SK-N-SH (cell line): ENCODE data around the gene FFAR4. TPM values are rescaled to one million over a fixed set of nuclear protein-coding genes. Genes with fewer than 3 reads are reported as not detected.

ENCODE experiments used
- CTCF ChIA-PET: fragments of 300-600, 350-600 bp; formaldehyde crosslinking; extraction: SDS; loops from one replicate; lab custom pipeline; 2021; lab: Yijun Ruan, JAX
- POLR2A ChIA-PET: fragments of 350-600 bp; sonication (Branson Sonifier 250); formaldehyde crosslinking; extraction: SDS; loops from one replicate; lab custom pipeline; 2020; ENCODE audit warnings: antibody characterized with exemption, inconsistent platforms; lab: Yijun Ruan, JAX
- DNase-seq: peaks from one replicate; pipeline ENCODE4 v3.0.0; 2012
- H2AFZ ChIP-seq: fragments of 200-600 bp; sonication (generic); 2 replicates; pipeline ENCODE4 v1.8.1; 2016; ENCODE audit warnings: antibody characterized with exemption, mild to moderate bottlenecking, low read depth
- H3F3A ChIP-seq: fragments of 200-600 bp; sonication (generic); replicated peaks from 2 replicates; pipeline ENCODE3; 2016; ENCODE audit warnings: antibody characterized with exemption, mild to moderate bottlenecking; ENCODE audit not compliant: insufficient read depth
- H3K27ac ChIP-seq, 2 experiments: fragments of 200-500 bp in 1 of 2; fragments of 200-600 bp in 1 of 2; sonication (Bioruptor generic) in 1 of 2; sonication (generic), shearing (Covaris generic) in 1 of 2; 2 replicates each; pipeline versions ENCODE4 v1.5.1 to v1.6.1; 2014 to 2016; ENCODE audit warnings: low read depth in 2 of 2, inconsistent platforms in 1 of 2, low read length in 1 of 2, mild to moderate bottlenecking in 1 of 2, mixed read lengths in 1 of 2
- H3K27me3 ChIP-seq: fragments of 200-600 bp; sonication (generic), shearing (Covaris generic); 2 replicates; pipeline ENCODE4 v1.6.1; 2016; ENCODE audit warnings: mixed run types; ENCODE audit not compliant: insufficient read depth
- H3K36me3 ChIP-seq, 2 experiments: fragments of 200-500 bp in 1 of 2; fragments of 200-600 bp in 1 of 2; sonication (Bioruptor generic) in 1 of 2; sonication (generic) in 1 of 2; replicated peaks in 1 of 2; 2 replicates each; pipeline versions ENCODE3 to v1.5.1; 2014 to 2016; ENCODE audit warnings: low read length in 1 of 2, mild to moderate bottlenecking in 1 of 2; ENCODE audit not compliant: insufficient read depth in 2 of 2, control insufficient read depth in 1 of 2
- H3K4me1 ChIP-seq, 2 experiments: fragments of 200-500 bp in 1 of 2; fragments of 200-600 bp in 1 of 2; sonication (Bioruptor generic) in 1 of 2; sonication (generic), shearing (Covaris generic) in 1 of 2; 2 replicates each; pipeline versions ENCODE4 v1.5.1 to v1.6.1; 2014 to 2016; ENCODE audit warnings: low read depth in 1 of 2, low read length in 1 of 2, mixed run types in 1 of 2; ENCODE audit not compliant: insufficient read depth in 2 of 2, control insufficient read depth in 1 of 2
- H3K4me2 ChIP-seq: fragments of 200-600 bp; sonication (generic), shearing (Covaris generic); 2 replicates; pipeline ENCODE4 v1.6.1; 2017; ENCODE audit warnings: mixed run types
- H3K4me3 ChIP-seq, 2 experiments: fragments of 200-500 bp in 1 of 2; fragments of 200-600 bp in 1 of 2; sonication (Bioruptor generic) in 1 of 2; sonication (generic), shearing (Covaris generic) in 1 of 2; 2 replicates each; pipeline versions ENCODE4 v1.5.1 to v1.8.1; 2014 to 2016; ENCODE audit warnings: low read depth in 2 of 2, inconsistent platforms in 1 of 2, low read length in 1 of 2, mild to moderate bottlenecking in 1 of 2, mixed read lengths in 1 of 2, moderate library complexity in 1 of 2
- H3K79me2 ChIP-seq: fragments of 200-600 bp; sonication (generic); 2 replicates; pipeline ENCODE4 v1.8.1; 2017; ENCODE audit warnings: mild to moderate bottlenecking; ENCODE audit not compliant: insufficient read depth
- H3K9ac ChIP-seq: fragments of 200-600 bp; sonication (generic); 2 replicates; pipeline ENCODE4 v1.6.1; 2017; ENCODE audit warnings: mixed run types
- H3K9me2 ChIP-seq: fragments of 200-600 bp; sonication (generic); 2 replicates; pipeline ENCODE4 v1.6.1; 2017; ENCODE audit warnings: mixed run types
- H3K9me3 ChIP-seq: fragments of 200-600 bp; sonication (generic); 2 replicates; pipeline ENCODE4 v1.6.1; 2017; ENCODE audit warnings: mixed run types, mild to moderate bottlenecking, moderate library complexity
- H4K20me1 ChIP-seq: fragments of 200-600 bp; sonication (generic); 2 replicates; pipeline ENCODE4 v1.6.1; 2017; ENCODE audit warnings: mild to moderate bottlenecking, mixed run types; ENCODE audit not compliant: insufficient read depth
- CHD2 ChIP-seq: fragments of 150-350 bp; IDR thresholded peaks from 2 replicates; pipeline ENCODE4 v1.6.1; 2018; ENCODE audit warnings: low read length; ENCODE audit not compliant: partially characterized antibody
- FOSL2 ChIP-seq: IDR thresholded peaks from 2 replicates; pipeline ENCODE4 v1.4.0; 2012; ENCODE audit warnings: low read depth, mild to moderate bottlenecking, moderate library complexity, borderline replicate concordance
- FOXJ3 ChIP-seq: sonication (generic); formaldehyde crosslinking; IDR thresholded peaks from 2 replicates; pipeline ENCODE4 v1.5.1; 2020; ENCODE audit warnings: mild to moderate bottlenecking, missing genetic modification reagents
- FOXM1 ChIP-seq: IDR thresholded peaks from 2 replicates; pipeline ENCODE4 v1.4.0; 2012; ENCODE audit warnings: low read depth, mild to moderate bottlenecking
- GABPA ChIP-seq: IDR thresholded peaks from 2 replicates; pipeline ENCODE4 v1.4.0; 2012; ENCODE audit warnings: low read depth, mild to moderate bottlenecking
- GATA2 ChIP-seq: sonication (generic); formaldehyde crosslinking; IDR thresholded peaks from 2 replicates; pipeline ENCODE4 v1.5.0; 2020; ENCODE audit warnings: mild to moderate bottlenecking, missing genetic modification reagents
- JUND ChIP-seq: IDR thresholded peaks from 2 replicates; pipeline ENCODE4 v1.4.0; 2012
- MXI1 ChIP-seq: IDR thresholded peaks from 2 replicates; pipeline ENCODE4 v1.6.1; 2012; ENCODE audit warnings: mild to moderate bottlenecking, low read depth, low read length, improper control_type of control experiment
- RCOR1 ChIP-seq: fragments of 150-350 bp; IDR thresholded peaks from 2 replicates; pipeline ENCODE4 v1.6.1; 2017; ENCODE audit warnings: antibody characterized with exemption, low read length
- TCF12 ChIP-seq: IDR thresholded peaks from 2 replicates; pipeline ENCODE4 v1.4.0; 2012
- TEAD4 ChIP-seq: IDR thresholded peaks from 2 replicates; pipeline ENCODE4 v1.4.0; 2012; ENCODE audit warnings: mild to moderate bottlenecking, borderline replicate concordance; ENCODE audit not compliant: insufficient read depth
- WGBS: methylation state at CpG from one replicate; pipeline ENCODE4 v1.1.6; 2017; ENCODE audit warnings: low lambda C conversion rate; 5-methylcytosine and 5-hydroxymethylcytosine counted together
- polyA plus RNA-seq, 3 experiments: library from polyadenylated mRNA; depleted of rRNA; stranded (reverse); fragments of >200 nt; gene quantifications; 2 replicates each; pipeline ENCODE4 v1.2.3, GENCODE V29; 2012
- TF ChIP-seq, protein P1 (sequence below): IDR thresholded peaks from 2 replicates; pipeline ENCODE4; 2012
- TF ChIP-seq, protein P2 (sequence below): IDR thresholded peaks from 2 replicates; pipeline ENCODE4 v1.6.1; 2012; ENCODE audit warnings: mild to moderate bottlenecking, low read depth, low read length, moderate library complexity
- TF ChIP-seq, protein P3 (sequence below): IDR thresholded peaks from 2 replicates; pipeline ENCODE4 v1.4.0; 2012; ENCODE audit warnings: low read depth
- TF ChIP-seq, protein P4 (sequence below): IDR thresholded peaks from 2 replicates; pipeline ENCODE4 v1.4.0; 2012; ENCODE audit warnings: low read depth, borderline replicate concordance
- TF ChIP-seq, protein P5 (sequence below): fragments of 200-600 bp; sonication (generic); IDR thresholded peaks from 2 replicates; pipeline ENCODE4 v1.6.1; 2017; ENCODE audit warnings: antibody characterized with exemption, mild to moderate bottlenecking, moderate library complexity
- TF ChIP-seq, protein P6 (sequence below): fragments of 150-350 bp; IDR thresholded peaks from 2 replicates; pipeline ENCODE4 v1.6.1; 2016; ENCODE audit warnings: mild to moderate bottlenecking, low read depth, low read length

The FFAR4 gene
- polyA plus RNA-seq, 1 of the 3 experiments (the other 2 are of a cell fraction) = not detected

DNA sequence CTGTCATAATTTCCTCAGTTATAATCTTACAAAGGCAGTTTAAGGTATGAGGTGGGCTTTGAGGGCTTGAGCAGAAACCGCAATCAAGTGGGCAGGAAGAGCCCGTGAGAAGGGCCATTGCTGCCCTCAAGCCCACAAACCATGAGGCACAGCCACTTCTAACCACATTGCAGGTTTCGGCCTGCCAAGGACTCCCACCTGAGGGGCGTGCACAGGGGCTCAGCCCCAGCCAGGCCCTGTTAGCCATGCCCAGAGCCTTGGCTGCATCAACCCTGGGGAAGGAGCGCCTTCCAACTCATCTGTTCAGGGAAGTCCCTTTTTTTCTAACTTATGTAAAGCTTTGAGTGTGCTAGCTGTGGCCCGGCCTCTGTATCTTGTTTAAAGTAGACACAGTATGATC is 5.9 kb upstream of the FFAR4 start:
- CTCF ChIA-PET = interaction anchor here (1.1 to 1.8 kb wide), 2 partner anchors 255 to 298 kb away, joined by 5 read pairs; no protein-coding TSS in a partner anchor
- WGBS = 69% methylated on average over 4 of the region's 6 CpGs

DNA sequence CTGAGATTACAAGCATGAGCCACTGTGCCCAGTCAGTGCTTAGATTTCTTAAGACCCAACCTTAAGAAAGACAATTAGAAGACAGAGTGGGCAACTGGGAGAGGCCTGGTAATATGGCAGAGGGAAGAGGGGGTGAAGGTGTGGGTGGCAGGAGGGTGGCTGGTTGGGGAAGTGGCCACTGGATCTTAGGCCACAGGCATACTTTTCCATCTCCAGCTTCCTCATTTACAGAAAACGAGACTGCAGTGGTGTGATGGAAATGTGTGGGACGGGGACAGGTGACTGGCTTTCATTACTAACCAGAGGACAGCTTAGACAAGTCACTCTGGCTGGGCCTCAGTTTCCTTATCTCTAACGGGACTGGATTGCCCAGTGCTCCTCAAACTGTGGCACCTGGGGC is 1.0 kb upstream of the FFAR4 start:
- H3K27me3 ChIP-seq = peaks cover 43% of the 10 kb centered on the region; the same call in 1 of the 2 replicates
- H3K9ac ChIP-seq = no peak overlapping the region
- H3K4me1 ChIP-seq = no peaks in the 10 kb centered on the region; a peak in 1 of 4 replicates
- H3K9me2 ChIP-seq = no peaks in the 10 kb centered on the region
- POLR2A ChIA-PET = no interaction called here
- H3K79me2 ChIP-seq = no peaks in the 10 kb centered on the region
- no peak overlapping the region for H2AFZ ChIP-seq
- no peaks in the 10 kb centered on the region for H3K36me3 ChIP-seq
- DNase-seq = no peak
- no peaks in the 10 kb centered on the region for H3F3A ChIP-seq
- H3K4me3 ChIP-seq = no peak overlapping the region
- WGBS = 19% methylated on average over 3 of the region's 3 CpGs
- no peaks in the 10 kb centered on the region for H4K20me1 ChIP-seq
- no peak overlapping the region for H3K27ac ChIP-seq
- H3K4me2 ChIP-seq = no peak overlapping the region
- CTCF ChIA-PET = interaction anchor here (0.7 to 1.8 kb wide), 2 partner anchors 11 to 24 kb away, joined by 3 to 12 read pairs; no protein-coding TSS in a partner anchor
- H3K9me3 ChIP-seq = no peaks in the 10 kb centered on the region
- TF ChIP-seq, protein P1, sequence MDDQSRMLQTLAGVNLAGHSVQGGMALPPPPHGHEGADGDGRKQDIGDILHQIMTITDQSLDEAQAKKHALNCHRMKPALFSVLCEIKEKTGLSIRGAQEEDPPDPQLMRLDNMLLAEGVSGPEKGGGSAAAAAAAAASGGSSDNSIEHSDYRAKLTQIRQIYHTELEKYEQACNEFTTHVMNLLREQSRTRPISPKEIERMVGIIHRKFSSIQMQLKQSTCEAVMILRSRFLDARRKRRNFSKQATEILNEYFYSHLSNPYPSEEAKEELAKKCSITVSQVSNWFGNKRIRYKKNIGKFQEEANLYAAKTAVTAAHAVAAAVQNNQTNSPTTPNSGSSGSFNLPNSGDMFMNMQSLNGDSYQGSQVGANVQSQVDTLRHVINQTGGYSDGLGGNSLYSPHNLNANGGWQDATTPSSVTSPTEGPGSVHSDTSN = no peak
- TF ChIP-seq, protein P2, sequence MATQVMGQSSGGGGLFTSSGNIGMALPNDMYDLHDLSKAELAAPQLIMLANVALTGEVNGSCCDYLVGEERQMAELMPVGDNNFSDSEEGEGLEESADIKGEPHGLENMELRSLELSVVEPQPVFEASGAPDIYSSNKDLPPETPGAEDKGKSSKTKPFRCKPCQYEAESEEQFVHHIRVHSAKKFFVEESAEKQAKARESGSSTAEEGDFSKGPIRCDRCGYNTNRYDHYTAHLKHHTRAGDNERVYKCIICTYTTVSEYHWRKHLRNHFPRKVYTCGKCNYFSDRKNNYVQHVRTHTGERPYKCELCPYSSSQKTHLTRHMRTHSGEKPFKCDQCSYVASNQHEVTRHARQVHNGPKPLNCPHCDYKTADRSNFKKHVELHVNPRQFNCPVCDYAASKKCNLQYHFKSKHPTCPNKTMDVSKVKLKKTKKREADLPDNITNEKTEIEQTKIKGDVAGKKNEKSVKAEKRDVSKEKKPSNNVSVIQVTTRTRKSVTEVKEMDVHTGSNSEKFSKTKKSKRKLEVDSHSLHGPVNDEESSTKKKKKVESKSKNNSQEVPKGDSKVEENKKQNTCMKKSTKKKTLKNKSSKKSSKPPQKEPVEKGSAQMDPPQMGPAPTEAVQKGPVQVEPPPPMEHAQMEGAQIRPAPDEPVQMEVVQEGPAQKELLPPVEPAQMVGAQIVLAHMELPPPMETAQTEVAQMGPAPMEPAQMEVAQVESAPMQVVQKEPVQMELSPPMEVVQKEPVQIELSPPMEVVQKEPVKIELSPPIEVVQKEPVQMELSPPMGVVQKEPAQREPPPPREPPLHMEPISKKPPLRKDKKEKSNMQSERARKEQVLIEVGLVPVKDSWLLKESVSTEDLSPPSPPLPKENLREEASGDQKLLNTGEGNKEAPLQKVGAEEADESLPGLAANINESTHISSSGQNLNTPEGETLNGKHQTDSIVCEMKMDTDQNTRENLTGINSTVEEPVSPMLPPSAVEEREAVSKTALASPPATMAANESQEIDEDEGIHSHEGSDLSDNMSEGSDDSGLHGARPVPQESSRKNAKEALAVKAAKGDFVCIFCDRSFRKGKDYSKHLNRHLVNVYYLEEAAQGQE = no peak
- TF ChIP-seq, protein P3, sequence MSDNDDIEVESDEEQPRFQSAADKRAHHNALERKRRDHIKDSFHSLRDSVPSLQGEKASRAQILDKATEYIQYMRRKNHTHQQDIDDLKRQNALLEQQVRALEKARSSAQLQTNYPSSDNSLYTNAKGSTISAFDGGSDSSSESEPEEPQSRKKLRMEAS = no peak
- TF ChIP-seq, protein P4, sequence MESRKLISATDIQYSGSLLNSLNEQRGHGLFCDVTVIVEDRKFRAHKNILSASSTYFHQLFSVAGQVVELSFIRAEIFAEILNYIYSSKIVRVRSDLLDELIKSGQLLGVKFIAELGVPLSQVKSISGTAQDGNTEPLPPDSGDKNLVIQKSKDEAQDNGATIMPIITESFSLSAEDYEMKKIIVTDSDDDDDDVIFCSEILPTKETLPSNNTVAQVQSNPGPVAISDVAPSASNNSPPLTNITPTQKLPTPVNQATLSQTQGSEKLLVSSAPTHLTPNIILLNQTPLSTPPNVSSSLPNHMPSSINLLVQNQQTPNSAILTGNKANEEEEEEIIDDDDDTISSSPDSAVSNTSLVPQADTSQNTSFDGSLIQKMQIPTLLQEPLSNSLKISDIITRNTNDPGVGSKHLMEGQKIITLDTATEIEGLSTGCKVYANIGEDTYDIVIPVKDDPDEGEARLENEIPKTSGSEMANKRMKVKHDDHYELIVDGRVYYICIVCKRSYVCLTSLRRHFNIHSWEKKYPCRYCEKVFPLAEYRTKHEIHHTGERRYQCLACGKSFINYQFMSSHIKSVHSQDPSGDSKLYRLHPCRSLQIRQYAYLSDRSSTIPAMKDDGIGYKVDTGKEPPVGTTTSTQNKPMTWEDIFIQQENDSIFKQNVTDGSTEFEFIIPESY = no peak
- TF ChIP-seq JUND (no peak), GABPA (no peak)

More for the DNA sequence above, 5.9 kb upstream of the FFAR4 start:
- H3F3A ChIP-seq = no peaks in the 10 kb centered on the region
- no peak for DNase-seq
- POLR2A ChIA-PET = no interaction called here
- no peaks in the 10 kb centered on the region for H3K36me3 ChIP-seq
- H3K9me3 ChIP-seq = no peaks in the 10 kb centered on the region
- peaks cover 4% of the 10 kb centered on the region; the same call in 1 of the 2 replicates for H3K27me3 ChIP-seq
- no peaks in the 10 kb centered on the region for H3K9me2 ChIP-seq
- no peak overlapping the region for H3K9ac ChIP-seq
- no peaks in the 10 kb centered on the region for H3K79me2 ChIP-seq
- H3K27ac ChIP-seq = no peak overlapping the region
- H3K4me1 ChIP-seq = no peaks in the 10 kb centered on the region
- no peaks in the 10 kb centered on the region for H4K20me1 ChIP-seq
- TF ChIP-seq RCOR1 = no peak
- TF ChIP-seq, protein P1 = no peak
- TF ChIP-seq FOXM1 = no peak
- TF ChIP-seq MXI1 = no peak
- TF ChIP-seq, protein P5, sequence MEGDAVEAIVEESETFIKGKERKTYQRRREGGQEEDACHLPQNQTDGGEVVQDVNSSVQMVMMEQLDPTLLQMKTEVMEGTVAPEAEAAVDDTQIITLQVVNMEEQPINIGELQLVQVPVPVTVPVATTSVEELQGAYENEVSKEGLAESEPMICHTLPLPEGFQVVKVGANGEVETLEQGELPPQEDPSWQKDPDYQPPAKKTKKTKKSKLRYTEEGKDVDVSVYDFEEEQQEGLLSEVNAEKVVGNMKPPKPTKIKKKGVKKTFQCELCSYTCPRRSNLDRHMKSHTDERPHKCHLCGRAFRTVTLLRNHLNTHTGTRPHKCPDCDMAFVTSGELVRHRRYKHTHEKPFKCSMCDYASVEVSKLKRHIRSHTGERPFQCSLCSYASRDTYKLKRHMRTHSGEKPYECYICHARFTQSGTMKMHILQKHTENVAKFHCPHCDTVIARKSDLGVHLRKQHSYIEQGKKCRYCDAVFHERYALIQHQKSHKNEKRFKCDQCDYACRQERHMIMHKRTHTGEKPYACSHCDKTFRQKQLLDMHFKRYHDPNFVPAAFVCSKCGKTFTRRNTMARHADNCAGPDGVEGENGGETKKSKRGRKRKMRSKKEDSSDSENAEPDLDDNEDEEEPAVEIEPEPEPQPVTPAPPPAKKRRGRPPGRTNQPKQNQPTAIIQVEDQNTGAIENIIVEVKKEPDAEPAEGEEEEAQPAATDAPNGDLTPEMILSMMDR = no peak
- TF ChIP-seq TEAD4 = no peak
- no peak for TF ChIP-seq FOSL2
- TF ChIP-seq CHD2 = no peak
- TF ChIP-seq FOXJ3 (CRISPR knock-in tag) = no peak
- TF ChIP-seq TCF12 = no peak
- TF ChIP-seq GATA2 (CRISPR knock-in tag) = no peak
- TF ChIP-seq, protein P6, sequence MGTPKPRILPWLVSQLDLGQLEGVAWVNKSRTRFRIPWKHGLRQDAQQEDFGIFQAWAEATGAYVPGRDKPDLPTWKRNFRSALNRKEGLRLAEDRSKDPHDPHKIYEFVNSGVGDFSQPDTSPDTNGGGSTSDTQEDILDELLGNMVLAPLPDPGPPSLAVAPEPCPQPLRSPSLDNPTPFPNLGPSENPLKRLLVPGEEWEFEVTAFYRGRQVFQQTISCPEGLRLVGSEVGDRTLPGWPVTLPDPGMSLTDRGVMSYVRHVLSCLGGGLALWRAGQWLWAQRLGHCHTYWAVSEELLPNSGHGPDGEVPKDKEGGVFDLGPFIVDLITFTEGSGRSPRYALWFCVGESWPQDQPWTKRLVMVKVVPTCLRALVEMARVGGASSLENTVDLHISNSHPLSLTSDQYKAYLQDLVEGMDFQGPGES = no peak
- H3K4me3 ChIP-seq = no peak overlapping the region
- no peak overlapping the region for H3K4me2 ChIP-seq
- H2AFZ ChIP-seq = no peak overlapping the region
